NCI-H2227 (cell line): ENCODE data around the gene TPK1.
"Not testable (repeated sequence)": the region's sequence is repeated elsewhere in the genome, so short reads cannot be mapped to it uniquely, and the experiment has no call there.

Experiments used
- DNase-seq: peaks from one replicate; lab custom pipeline; 2025; ENCODE audit not compliant: unreplicated experiment; lab: John Stamatoyannopoulos, UW

Gene TPK1

GRCh38 chr7:144641389-144642044 lies 194.3 kb downstream of the TPK1 start:
- DNase-seq, result no peak

DNA sequence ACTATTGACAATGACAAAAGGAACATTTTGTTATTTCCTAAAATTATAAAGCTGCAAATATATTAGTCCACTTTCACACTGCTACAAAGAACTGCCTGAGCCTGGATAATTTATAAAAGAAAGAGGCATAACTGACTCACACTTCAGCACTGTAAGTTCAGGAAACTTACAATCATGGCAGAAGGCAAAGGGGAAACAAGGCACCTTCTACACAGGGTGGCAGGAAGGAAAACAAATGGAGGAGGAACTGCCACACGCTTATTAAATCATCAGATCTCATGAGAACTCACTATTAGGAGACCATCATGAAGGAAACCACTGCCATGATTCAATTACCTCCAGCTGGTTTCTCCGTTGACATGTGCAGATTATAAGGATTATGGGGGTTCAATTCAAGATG lies 203.1 kb downstream of the TPK1 start:
- DNase-seq, result no peak

DNA sequence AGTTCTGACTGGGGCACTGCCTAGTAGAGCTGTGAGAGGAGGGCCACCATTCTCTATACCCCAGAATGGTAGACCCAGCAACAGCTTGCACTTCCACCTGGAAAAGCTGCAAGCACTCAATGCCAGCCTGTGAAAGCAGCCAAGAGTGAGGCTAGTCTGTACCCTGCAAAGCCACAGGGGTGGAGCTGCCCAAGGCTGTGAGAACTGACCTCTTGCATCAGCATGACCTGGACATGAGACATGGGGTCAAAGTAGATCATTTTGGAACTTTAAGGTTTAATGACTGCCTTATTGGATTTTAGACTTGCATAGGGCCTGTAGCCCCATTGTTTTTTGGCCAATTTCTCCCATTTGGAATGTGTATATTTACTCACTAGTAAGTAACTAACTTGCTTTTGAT lies 206.3 kb downstream of the TPK1 start:
- DNase-seq, result no peak

GRCh38 chr7:144629011-144629410 lies 206.8 kb downstream of the TPK1 start:
- no peak for DNase-seq

GRCh38 chr7:144628176-144628575 lies 207.7 kb downstream of the TPK1 start:
- DNase-seq, result no peak

DNA sequence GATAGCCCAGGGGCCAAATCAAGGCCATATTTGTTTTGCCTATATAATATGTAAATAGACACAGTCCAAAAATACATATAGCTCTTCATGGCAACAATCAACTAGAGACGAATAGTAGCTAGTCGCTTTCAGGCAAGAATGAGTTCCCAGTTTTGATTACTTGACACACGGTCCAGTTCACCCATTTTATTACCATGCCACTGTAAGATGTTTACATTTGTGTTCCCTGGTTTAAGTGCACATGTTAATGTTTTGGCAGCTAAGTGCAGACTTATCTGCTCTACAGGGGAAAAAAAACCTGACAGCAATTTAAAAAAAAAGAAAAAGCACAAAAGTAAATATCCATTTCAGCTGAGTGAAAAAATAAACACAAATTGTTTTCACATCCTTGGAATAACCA lies 213.1 kb downstream of the TPK1 start:
- DNase-seq, result no peak

- DNase-seq, result no peak
Observed at GRCh38 chr7:144606261-144606660, 229.6 kb downstream of the TPK1 start.

DNA sequence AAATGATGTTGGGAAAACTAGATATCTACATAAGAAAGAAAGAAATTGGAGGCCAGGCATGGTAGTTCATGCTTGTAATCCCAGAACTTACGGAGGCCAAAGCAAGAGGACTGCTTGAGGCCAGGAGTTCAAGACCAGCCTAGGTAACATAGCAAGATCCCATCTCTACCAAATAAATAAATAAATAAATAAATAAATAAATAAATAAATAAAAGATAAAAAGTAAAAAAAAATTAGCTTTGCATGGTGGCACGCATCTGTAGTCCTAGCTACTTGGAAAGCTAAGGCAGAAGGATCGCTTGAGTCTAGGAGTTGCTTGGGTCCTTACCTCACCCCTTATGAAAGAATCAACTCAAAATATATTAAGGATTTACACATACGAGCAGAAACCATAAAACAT lies 238.9 kb downstream of the TPK1 start:
- no peak for DNase-seq

DNA sequence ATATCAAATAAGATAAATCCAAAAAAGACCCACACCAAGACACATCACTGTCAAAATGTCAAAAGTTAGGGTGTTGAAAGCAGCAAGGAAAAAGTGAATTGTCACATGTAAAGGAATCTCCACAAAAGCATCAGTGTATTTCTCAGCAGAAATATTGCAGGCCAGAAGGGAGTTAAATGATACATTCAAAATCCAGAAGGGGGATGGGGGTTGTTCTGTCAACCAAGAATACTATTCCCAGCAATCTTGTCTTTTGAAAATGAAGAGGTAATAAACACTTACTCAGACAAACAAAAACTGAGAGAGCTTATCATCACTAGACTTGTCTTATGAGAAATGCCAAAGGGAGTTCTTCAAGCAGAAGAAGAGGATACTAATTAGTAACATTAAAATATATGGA lies 241.3 kb downstream of the TPK1 start:
- no peak for DNase-seq

DNA sequence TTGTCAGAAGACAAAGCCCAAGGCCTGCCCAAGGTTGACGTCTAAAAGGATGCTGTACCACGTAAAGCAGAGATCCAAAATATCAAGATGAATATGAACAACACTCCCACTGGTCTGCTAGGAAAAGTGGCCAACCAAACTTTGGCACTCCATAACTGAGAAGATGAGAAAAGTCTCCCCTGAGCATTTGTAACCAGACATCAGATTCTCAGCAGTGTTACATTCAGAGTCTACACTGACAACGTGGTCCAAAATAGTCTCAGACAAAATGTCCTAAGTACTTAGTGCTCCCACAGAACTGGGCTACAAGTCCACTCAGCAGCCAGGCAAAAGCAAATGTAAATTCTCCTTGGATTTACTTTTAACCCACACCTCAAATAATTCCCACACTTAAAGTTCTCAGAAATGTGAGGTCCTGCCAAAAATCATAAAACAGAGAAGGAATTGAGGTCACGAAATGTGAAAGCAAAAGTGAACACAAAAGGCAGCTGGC lies 247.2 kb downstream of the TPK1 start:
- no peak for DNase-seq

DNA sequence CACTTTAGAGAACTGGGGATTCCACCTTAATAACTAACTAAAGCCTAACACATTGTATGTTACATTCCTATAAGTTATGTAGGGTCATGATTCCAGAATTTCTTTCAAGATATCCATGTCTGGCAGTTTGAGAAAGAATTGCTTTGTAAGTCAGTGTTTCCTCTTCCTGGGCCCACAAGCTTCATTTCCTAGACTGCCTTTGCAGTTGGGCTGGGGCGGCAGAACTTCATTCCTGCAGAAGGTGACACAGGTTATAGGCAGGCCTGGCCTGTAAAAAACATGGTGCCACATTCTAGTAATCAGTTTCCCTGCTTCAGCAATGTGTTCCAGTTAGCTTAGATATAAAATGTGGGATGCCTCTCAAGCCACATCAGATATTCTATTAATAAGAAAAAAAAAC lies 248.2 kb downstream of the TPK1 start:
- DNase-seq, result no peak

- no peak for DNase-seq
Observed at GRCh38 chr7:144584726-144585125, 251.1 kb downstream of the TPK1 start.

DNA sequence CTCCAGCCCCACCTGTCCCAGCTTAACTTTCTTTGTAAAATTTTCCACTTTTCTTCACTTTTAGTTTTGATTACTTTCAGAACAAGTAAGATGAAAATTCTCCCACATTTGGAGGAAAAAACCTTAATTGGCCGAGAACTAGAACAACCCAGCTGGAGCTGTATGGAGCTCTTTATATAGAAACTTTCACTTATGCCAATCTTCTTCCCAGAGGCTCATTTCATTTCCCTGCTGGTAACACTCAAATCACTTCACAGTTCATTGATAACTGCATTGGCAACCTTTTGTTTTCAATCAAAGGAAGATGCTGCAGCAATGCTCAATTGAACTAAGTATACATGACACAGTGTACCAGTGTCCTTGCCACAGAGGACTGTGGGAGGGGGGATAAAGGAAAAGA lies 256.2 kb downstream of the TPK1 start:
- DNase-seq, result no peak

DNA sequence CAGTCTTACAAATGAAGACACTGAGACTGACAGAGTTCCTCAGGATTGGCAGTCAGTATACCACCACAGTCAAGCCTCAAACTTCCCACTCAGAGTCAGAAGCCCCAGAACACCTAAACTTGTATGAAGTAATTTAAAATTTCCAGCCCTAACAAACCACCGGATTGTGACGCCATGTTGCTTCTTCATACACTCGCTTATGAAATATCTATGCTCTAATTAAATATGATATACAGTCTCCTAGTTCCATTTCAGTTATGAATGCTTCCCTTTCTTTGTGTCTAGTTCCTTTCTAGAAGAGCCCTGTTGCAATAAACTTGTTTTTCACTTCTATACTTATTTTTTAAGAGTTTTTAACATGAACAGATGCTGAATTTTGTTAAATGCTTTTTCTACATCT lies 260.4 kb downstream of the TPK1 start:
- DNase-seq, result no peak

DNA sequence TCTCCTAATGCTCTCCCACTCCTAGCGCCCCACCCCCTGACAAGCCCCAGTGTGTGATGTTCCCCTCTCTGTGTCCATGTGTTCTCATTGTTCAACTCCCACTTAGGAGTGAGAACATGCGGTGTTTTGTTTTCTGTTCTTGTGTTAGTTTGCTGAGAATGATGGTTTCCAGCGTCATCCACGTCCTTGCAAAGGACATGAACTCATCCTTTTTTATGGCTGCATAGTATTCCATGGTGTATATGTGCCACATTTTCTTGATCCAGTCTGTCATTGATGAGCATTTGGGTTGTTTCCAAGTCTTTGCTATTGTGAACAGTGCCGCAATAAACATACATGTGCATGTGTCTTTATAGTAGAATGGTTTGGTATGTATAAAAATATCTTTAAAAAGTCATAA lies 261.1 kb downstream of the TPK1 start:
- DNase-seq, result not testable (repeated sequence)

GRCh38 chr7:144568233-144568632 lies 267.6 kb downstream of the TPK1 start:
- no peak for DNase-seq

- no peak for DNase-seq
Observed at GRCh38 chr7:144565586-144565985, 270.3 kb downstream of the TPK1 start.

- no peak for DNase-seq
Observed at GRCh38 chr7:144549861-144550260, 286.0 kb downstream of the TPK1 start.

DNA sequence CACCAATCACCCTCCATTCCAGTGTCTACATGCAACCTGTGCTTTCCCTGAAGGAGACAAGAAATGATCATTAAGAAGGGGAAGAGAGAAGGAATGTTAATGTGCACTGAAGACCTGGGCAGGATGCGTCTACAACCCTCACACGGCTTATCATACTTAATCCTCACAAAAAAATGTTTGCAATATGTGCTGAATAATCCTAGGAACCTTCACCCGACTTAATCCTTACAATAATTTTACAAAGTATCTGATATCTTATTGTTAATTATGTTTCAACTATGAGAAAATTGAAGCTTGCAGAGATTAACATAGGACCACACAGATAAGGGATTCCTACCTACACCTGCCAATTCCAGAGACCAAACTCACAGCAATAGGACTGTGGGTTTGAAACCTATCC lies 287.3 kb downstream of the TPK1 start:
- DNase-seq, result no peak

GRCh38 chr7:144547888-144548287 lies 288.0 kb downstream of the TPK1 start:
- DNase-seq, result no peak

- no peak for DNase-seq
Observed at GRCh38 chr7:144546782-144547181, 289.1 kb downstream of the TPK1 start.

- no peak for DNase-seq
Observed at GRCh38 chr7:144545330-144545729, 290.5 kb downstream of the TPK1 start.

DNA sequence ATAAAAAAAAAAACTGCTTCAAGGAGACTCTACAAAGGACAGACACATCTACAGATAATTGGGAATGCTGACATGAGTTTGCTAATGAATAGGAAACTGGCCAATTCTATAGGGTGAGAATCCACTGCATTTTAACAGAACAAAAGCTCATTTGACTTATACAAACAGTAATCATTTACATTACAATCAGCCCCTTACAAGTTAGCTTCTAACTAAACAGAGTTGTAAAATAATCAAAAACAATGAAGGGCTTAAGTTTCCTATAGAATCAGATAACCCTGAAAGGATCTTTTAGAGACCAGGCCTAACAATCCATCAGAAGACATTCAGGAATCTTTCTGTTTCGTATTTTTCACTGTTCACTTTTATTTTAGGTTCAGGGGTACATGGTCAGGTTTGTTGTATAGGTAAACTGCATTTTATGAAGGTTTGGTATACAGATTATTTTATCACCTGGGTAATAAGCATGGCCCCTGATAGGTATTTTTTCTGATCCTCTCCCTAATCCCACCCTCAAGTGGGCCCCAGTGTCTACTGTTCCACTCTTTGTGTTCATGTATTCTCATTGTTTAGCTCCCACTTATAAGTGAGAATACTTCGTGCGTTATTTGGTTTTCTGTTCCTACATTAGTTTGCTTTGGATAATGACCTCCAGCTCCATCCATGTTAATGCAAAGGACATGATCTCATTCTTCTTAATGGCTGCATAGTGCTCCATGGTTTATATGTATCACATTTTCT lies 301.0 kb downstream of the TPK1 start:
- DNase-seq, result no peak
